K562 (cell line): ENCODE data around the gene TCIRG1. TPM values are rescaled to one million over a fixed set of nuclear protein-coding genes. Genes with fewer than 3 reads are reported as not detected.
A peak's percentile ranks its signal among the peaks of the same experiment; 100 is the strongest.

Experiments
- ADNP ChIP-seq: fragments of 200-800 bp; sonication (Bioruptor generic); IDR thresholded peaks from 2 replicates; pipeline ENCODE4 v1.6.1; 2016; ENCODE audit warnings: missing genetic modification characterization, missing compliant biosample characterization
- CREB3 ChIP-seq: fragments of 450-650 bp; conservative IDR thresholded peaks from 2 replicates; pipeline ENCODE4 v1.6.1; 2016; ENCODE audit warnings: missing genetic modification characterization, low read depth, mild to moderate bottlenecking, missing compliant biosample characterization, moderate library complexity
- CSDE1 ChIP-seq, 2 experiments: fragments of 450-650 bp; IDR thresholded peaks; 2 replicates each; pipeline ENCODE4 v1.6.1; 2016; ENCODE audit warnings: mild to moderate bottlenecking in 1 of 2
- IRF1 ChIP-seq: sonication (generic); formaldehyde crosslinking; IDR thresholded peaks from 2 replicates; pipeline ENCODE4 v1.8.0; 2022; ENCODE audit warnings: missing genetic modification reagents, mild to moderate bottlenecking, borderline replicate concordance
- MCM5 ChIP-seq: fragments of 450-650 bp; IDR thresholded peaks from 2 replicates; pipeline ENCODE4 v1.6.1; 2016; ENCODE audit warnings: low read depth
- RERE ChIP-seq: sonication (generic); formaldehyde crosslinking; IDR thresholded peaks from 2 replicates; pipeline ENCODE4 v1.8.0; 2023; ENCODE audit warnings: missing genetic modification reagents, mild to moderate bottlenecking, borderline replicate concordance
- STAT6 ChIP-seq: sonication (generic); formaldehyde crosslinking; IDR thresholded peaks from 2 replicates; pipeline ENCODE4 v1.8.1; 2023; ENCODE audit warnings: mild to moderate bottlenecking, missing genetic modification reagents
- ZBTB8A ChIP-seq: fragments of 450-650 bp; IDR thresholded peaks from 2 replicates; pipeline ENCODE4 v1.6.1; 2018; ENCODE audit warnings: mild to moderate bottlenecking, moderate library complexity; ENCODE audit not compliant: partially characterized antibody
- ZNF668 ChIP-seq: fragments of 250-450 bp; sonication (Bioruptor Pico); IDR thresholded peaks from 2 replicates; pipeline ENCODE4 v1.8.0; 2022; ENCODE audit warnings: mild to moderate bottlenecking, inconsistent platforms
- ZNF785 ChIP-seq: fragments of 250-450 bp; sonication (Bioruptor Pico); IDR thresholded peaks from 2 replicates; pipeline ENCODE4 v1.4.0; 2020; ENCODE audit warnings: mild to moderate bottlenecking
- polyA plus RNA-seq, 8 experiments: library from polyadenylated mRNA; depleted of rRNA in 4 of 8; stranded (reverse) in 5 of 8; unstranded in 3 of 8; fragments of >200 nt; fragmentation: Nextera tagmentation in 2 of 8; fragmentation: Illumina TruSeq in 1 of 8; extraction: Ambion mirVana in 2 of 8; extraction: Trizol in 1 of 8; gene quantifications; 2 replicates each; pipeline versions ENCODE4 v1.2.1 to v1.2.3, GENCODE V29; 2011 to 2014; ENCODE audit warnings: inconsistent platforms in 1 of 8, missing spikeins in 1 of 8
- total RNA-seq, 7 experiments: library from RNA; depleted of rRNA in 6 of 7; stranded (reverse); fragments of >200 nt in 6 of 7; fragmentation: Illumina TruSeq in 2 of 7; extraction: Trizol in 2 of 7; gene quantifications; 2 replicates each; pipeline versions ENCODE4 v1.2.1 to v1.2.3, GENCODE V29; 2011 to 2021; ENCODE audit warnings: low replicate concordance in 1 of 7

TCIRG1 gene
- total and polyA plus RNA-seq, 9 of the 15 experiments (the other 6 are each of a cell fraction or from before 2014, with no cell fraction given): 0.49 to 143 (median 24.4) TPM

GRCh38 chr11:67996622-67997474, 42.0 kb upstream of the TCIRG1 start (continued):
- TF ChIP-seq CREB3 (tag) (no peak), RERE (CRISPR knock-in tag) (no peak), ADNP (tag) (no peak), MCM5 (no peak), ZNF785 (CRISPR knock-in tag) (no peak), CSDE1 (IDR thresholded peaks at IDR 0.05) (no peak), ZBTB8A (no peak), ZNF668 (CRISPR knock-in tag) (peak; percentile 33; the same call in 1 of the 2 replicates), STAT6 (CRISPR knock-in tag) (0 out of 2 replicates have a peak, but pooled peaks have one; percentile 33), IRF1 (CRISPR knock-in tag) (no peak)
